GM12872 (cell line): ENCODE data around the gene MAN1A1.

Source experiments
- CTCF ChIP-seq: IDR thresholded peaks from 3 replicates; pipeline ENCODE4 v1.5.1; 2011; ENCODE audit warnings: low read depth, mild to moderate bottlenecking, low read length, moderate library complexity; ENCODE audit not compliant: insufficient read depth

The MAN1A1 gene

GRCh38 chr6:119179062-119179461 lies 170.5 kb downstream of the MAN1A1 start:
- TF ChIP-seq CTCF = no peak

- no peak for TF ChIP-seq CTCF
These were observed 173.1 kb downstream of the MAN1A1 start for GRCh38 chr6:119176445-119176844.

DNA sequence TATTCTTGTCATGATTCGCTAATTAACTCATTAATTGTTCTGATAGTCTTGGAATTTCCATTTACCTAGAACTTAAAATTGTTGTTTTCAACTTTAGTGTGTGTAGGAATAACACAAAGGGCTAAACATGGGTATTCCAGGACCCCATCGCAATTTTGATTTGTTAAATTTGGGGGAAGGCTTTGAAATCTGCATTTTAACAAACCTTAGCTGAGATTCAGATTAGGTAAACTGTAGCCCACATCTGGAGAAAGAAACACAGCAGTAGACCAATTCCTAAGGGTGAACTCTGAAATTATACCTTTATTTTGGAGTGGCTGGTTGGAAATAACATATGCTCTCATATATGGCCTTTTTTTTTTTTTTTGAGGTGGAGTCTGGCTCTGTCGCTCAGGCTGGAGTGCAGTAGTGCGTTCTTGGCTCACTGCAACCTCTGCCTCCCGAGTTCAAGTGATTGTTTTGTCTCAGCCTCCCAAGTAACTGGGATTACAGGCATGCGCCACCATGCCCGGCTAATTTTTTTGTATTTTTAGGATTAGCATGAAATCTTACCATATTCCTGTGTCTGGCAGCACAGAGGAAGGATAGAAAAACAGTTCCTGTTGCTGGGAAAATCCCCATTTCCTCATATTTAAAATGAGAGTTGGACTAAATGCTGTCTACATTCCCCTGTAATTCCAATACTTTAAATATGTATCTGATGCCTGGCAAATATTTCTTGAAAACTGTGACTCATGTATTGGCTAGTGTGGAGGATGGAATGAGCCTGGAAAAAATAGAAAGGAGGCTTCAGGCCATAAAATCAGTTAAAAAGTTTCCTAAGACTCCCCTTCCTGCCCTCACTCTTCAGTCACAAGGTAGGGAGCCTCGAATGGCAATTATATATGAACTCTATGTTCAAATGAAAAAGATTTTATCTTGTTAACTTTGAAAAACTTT lies 174.4 kb downstream of the MAN1A1 start:
- TF ChIP-seq CTCF = no peak

- TF ChIP-seq CTCF = no peak
These were observed 175.5 kb downstream of the MAN1A1 start for GRCh38 chr6:119174085-119174445.

DNA sequence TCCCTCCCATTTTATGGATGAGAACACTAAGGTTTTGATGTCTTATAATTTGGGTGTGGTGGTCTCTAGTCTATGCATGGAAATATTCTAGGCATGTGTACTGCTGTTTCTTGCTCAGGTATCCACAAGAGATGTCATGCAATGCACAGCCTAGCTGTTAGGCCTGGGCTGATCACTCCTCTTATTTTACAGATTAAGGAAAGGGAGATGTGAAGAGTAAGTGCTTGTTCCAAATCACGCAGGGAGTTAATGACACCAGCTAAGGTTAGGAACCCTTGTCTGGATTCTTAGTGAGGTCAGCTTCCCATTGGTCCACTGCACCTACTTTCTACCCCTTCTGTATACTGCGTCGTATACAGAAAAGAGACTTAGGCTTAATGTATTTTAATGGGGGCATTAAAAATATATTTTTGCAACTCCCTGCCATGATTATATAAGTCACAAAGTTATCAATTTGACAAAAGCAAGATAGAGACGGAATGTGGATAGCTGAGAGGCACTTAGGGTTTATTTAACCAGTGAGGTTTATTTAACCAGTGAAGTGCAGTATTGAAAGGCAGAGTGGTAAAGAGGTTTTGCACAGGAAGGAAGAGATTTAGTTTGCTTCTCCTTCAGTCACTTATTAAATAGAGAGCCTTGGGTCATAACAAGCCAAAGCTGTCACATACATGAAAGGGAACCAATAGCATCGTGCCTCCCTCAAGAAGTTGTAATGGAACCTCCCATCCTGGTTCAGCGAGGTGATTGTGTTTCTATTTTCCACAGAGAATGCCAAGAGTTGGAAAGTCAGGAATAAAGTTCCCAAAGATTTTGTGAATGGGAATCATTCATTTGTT lies 176.1 kb downstream of the MAN1A1 start:
- TF ChIP-seq CTCF = no peak

GRCh38 chr6:119172824-119173223 lies 176.7 kb downstream of the MAN1A1 start:
- no peak for TF ChIP-seq CTCF

DNA sequence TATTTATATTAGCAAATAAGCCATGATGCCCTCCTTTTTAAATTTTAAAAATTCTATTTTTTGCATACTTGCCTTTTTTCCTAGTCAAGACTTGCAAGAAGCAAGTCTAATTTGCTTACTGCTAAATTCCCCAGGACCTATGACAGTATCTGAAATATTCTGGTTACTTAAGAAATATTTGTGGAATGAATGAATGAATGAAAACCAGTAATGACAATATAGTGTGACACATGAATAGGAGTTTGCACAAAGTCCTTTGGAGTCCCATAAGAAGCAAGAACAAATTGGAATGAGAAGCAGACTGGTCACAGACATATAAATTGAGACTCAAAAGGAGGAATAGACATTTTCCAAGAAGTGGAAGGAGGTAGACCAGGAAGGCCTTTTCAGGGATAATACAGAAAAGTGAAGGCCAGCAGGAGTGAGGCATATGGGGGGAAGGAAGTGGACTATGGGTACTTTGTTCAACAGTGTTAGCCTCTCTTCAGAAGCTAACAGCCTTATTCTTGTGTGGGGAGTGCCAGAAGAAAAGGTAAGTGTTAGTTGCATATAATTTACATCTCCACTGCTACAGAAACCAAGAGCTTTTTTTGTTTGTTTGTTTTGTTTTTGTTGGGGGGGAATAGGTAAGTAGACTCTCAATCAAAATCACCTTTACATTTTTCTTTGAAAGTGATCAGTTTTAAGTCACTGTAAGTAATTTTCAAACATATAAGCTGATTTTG lies 177.5 kb downstream of the MAN1A1 start:
- TF ChIP-seq CTCF = no peak
